ENCODE measurements around the gene SIRT5.
A peak's percentile ranks its signal among the peaks of the same experiment; 100 is the strongest.

Gene SIRT5

DNA sequence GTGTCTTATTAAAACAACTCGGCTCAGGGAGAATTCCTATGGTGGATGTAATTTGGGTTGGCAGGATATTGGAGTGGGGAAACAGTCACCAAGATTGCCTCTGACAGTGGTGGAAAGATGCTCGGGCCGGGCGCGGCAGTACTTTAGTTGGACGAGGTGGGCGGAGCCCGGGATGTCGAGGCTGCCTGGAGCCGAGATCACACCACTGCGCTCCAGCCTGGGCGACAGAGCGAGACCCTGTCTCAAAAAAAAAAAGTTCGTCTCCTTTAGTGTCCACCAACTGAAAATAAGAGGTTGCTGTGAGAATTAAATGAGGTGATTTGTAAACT lies 41.4 kb downstream of the SIRT5 start:
- Mint-ChIP-seq H3K4me3 (peak overlapping the region; percentile 98), H3K9me3 (no peaks in the 10 kb centered on the region), H3K4me1 (ENCODE audit: low read depth) (peaks cover 47% of the 10 kb centered on the region), H3K27me3 (no peaks in the 10 kb centered on the region), H3K27ac (peak overlapping the region; percentile 97), H3K36me3 (ENCODE audit: low read depth) (peaks cover 82% of the 10 kb centered on the region)
- DNase-seq = peak; percentile 67

DNA sequence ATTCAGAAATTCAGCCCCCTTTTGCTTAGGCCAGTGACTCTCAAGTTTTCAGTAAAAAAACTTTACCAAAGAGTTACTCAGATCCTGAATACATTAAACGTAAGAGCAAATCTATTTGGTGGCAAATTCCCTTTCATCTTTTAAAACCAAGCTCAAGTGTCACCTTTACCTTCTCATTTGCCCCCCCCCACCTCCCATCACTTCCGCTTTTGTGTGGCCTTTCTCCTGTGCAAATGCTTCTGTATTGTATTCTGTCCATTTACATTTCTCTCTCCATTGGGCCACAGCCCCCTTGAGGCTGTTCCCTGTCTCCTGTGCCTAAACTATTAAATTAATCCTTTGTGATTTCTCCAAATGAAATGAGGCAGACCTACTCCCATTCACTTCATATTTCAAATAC lies 42.7 kb downstream of the SIRT5 start:
- Mint-ChIP-seq H3K36me3 (ENCODE audit: low read depth) (peaks cover 92% of the 10 kb centered on the region), H3K4me3 (peak overlapping the region; percentile 98), H3K9me3 (no peaks in the 10 kb centered on the region), H3K27me3 (no peaks in the 10 kb centered on the region), H3K4me1 (ENCODE audit: low read depth) (peaks cover 46% of the 10 kb centered on the region), H3K27ac (peak overlapping the region; percentile 97)
- no peak for DNase-seq

DNA sequence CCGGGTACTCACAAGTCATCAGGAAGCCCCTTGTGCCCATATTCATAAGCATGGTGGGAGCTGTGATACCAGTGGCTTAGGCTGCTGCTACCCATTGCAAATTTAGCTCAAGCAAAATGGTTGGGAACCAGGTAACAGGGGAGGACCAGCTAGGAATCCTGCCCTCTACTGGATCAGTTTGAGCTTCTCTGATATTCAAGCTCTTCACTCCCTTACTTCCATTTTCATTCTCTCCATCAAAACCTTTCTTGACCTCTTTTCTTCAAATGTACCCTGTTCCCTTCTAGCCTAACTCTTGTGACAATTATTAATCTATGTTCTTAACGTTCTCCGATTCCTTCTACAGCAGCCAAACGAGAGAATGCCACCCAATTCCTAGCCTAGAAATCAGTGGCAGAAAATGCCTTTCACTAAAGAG lies 50.5 kb downstream of the SIRT5 start:
- peak; percentile 35 for DNase-seq
- H3K36me3 Mint-ChIP-seq (ENCODE audit: low read depth) = peaks cover 96% of the 10 kb centered on the region
- no peaks in the 10 kb centered on the region for H3K9me3 Mint-ChIP-seq
- H3K4me3 Mint-ChIP-seq = no peak overlapping the region
- peaks cover 32% of the 10 kb centered on the region for H3K4me1 Mint-ChIP-seq (ENCODE audit: low read depth)
- H3K27me3 Mint-ChIP-seq = no peaks in the 10 kb centered on the region
- peak overlapping the region; percentile 78 for H3K27ac Mint-ChIP-seq

DNA sequence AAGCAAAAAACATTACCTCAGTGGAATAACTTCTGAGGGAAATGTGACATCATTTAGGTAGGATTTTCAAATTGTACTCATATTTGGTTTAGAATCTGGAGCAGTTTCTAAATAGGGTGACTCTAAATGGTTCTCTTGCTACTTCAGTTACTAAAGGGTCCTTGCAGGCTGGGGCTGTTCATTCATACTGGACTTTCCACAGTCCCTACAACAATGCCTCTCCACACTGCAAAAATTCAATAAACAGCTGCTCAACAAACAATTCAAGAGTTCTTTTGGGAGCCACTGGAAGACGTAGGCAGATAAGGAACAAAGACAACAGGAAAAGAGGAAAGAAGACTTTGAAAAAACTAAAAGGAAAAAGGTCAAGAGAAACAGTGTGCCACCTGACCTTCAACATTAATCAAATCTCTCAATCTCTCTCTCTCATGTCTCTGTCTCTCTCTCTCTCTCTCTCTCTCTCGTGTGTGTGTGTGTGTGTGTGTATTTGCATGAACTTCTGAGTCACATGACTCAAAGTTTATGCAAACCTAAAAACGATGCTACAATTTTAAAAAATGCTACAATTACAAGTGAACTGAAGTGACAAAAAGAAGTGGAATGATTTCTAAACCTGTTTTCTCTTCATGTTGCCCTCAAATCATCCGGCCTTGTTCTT lies 55.2 kb downstream of the SIRT5 start:
- H3K36me3 Mint-ChIP-seq (ENCODE audit: low read depth) = peaks cover 90% of the 10 kb centered on the region

DNA sequence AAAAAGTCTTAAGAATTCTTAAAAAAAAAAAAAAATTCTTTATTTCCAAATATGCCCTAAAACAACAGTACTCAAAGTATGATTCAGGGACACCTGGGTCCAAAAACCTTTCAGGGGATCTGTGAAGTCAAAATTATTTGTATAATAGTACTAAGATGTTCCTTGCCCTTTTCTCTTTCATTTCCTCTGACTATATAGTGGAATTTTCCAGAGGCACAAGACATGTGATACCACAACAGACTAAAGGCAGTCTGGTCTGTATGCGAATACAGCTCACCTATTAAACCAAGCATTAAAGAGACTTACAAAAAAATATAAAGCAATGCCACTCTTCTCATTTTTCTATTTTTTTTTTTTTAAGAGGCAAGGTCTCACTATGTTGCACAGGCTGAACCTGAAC lies 56.1 kb downstream of the SIRT5 start:
- H3K27me3 Mint-ChIP-seq = no peaks in the 10 kb centered on the region
- H3K36me3 Mint-ChIP-seq (ENCODE audit: low read depth) = peaks cover 92% of the 10 kb centered on the region
- no peaks in the 10 kb centered on the region for H3K9me3 Mint-ChIP-seq
- DNase-seq = no peak
- peaks cover 49% of the 10 kb centered on the region for H3K4me1 Mint-ChIP-seq (ENCODE audit: low read depth)
- no peak overlapping the region for H3K4me3 Mint-ChIP-seq
- peak overlapping the region; percentile 89 for H3K27ac Mint-ChIP-seq

More for the DNA sequence above, 55.2 kb downstream of the SIRT5 start:
- no peak for DNase-seq
- Mint-ChIP-seq H3K4me3 (no peak overlapping the region), H3K4me1 (ENCODE audit: low read depth) (peaks cover 47% of the 10 kb centered on the region), H3K27ac (peak overlapping the region; percentile 89), H3K27me3 (no peaks in the 10 kb centered on the region), H3K9me3 (no peaks in the 10 kb centered on the region)

DNA sequence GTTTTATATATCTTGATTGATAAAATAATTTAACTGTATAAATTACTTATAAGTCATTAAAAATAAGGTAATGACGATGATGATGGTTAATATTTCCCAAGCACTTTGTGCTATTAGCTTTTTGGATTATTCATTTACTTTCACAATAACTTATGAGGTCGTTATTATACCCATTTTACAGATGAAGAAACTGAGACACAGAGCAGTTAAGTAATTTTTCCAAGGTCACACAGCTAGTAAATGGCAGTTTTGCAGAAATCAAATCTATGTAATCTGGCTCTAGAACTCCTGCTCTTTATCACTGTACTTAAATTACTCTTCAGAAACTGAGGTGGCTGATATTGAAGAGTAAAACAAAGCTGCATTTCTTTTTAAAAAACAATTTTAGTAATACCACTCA lies 58.9 kb downstream of the SIRT5 start:
- Mint-ChIP-seq H3K4me1 (ENCODE audit: low read depth) (peaks cover 65% of the 10 kb centered on the region), H3K4me3 (no peak overlapping the region), H3K36me3 (ENCODE audit: low read depth) (peaks cover 89% of the 10 kb centered on the region), H3K27me3 (no peaks in the 10 kb centered on the region), H3K9me3 (no peaks in the 10 kb centered on the region), H3K27ac (no peak overlapping the region)
- DNase-seq = no peak

DNA sequence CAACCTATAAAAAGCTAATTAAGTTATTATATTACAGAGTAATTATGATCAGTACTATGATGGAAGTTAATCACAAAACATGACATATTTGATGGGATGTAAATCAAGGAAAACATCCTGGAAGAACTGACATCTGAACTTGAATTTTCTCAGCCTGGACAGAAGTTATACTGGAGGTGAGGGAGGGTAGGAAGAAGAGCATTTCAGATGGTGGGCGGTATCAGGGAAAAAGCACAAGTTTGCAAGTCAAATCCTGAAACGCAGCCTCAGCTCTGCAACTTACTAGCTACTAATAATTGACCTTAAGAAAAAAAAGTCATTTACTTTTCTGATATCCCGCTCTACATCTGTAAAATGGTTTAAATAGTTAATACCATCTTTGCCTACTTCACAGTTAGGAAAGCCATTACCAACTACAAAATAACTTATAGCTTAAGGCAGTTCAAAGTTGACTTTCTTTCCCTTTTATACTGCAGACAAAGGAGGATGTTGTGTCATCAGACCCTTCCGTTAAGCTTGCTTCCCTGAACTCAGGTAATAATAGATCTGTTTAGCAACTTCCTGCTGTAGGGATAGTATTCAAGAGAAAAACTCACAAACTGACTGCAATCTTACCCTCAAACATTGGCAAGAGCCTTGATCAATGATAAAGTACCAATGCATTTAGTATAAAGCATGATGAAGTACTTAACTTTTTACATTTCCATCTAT lies 61.7 kb downstream of the SIRT5 start:
- Mint-ChIP-seq H3K4me1 (ENCODE audit: low read depth) (peaks cover 53% of the 10 kb centered on the region), H3K27me3 (no peaks in the 10 kb centered on the region), H3K36me3 (ENCODE audit: low read depth) (peaks cover 87% of the 10 kb centered on the region), H3K4me3 (no peak overlapping the region), H3K9me3 (no peaks in the 10 kb centered on the region), H3K27ac (peak overlapping the region; percentile 11)
- no peak for DNase-seq

DNA sequence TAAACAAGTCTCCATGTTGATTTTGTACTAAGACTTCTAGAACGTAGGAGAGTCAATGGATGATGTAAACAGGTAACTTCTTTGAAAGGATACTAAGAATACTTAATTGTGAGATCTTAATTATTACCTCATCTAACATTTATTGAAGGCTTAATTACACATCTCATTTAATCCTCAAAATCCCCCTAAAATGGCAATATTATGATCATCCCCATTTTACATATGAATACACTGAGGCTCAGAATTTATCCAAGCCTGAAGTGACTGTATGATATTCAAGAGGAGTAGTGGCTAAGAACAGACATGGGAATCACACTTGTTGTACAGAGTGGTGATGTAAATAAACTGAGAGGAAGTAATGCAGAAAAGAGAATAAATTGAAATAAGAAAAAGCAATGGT lies 63.6 kb downstream of the SIRT5 start:
- Mint-ChIP-seq H3K27me3 (no peaks in the 10 kb centered on the region), H3K36me3 (ENCODE audit: low read depth) (peaks cover 84% of the 10 kb centered on the region), H3K4me1 (ENCODE audit: low read depth) (peaks cover 53% of the 10 kb centered on the region), H3K27ac (peak overlapping the region; percentile 20), H3K9me3 (no peaks in the 10 kb centered on the region), H3K4me3 (no peak overlapping the region)
- DNase-seq = no peak

DNA sequence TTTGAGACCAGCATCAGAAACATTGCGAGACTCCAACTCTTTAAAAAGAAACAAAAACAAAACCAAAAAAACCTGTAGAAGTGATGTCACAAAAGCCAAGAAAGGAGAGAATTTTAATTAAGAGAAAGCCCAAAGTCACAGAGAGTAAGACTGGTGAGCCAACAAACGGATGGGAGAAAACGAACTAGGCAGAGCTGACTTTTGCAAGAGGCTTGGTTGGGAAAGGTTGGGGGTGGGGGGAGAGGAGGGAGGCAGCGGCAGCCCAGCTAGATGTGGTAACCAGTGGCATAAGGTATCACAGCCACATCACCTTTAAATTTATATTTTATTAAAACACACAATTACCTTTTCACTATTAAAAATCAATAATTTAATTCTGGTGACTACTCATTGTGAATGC lies 64.2 kb downstream of the SIRT5 start:
- H3K27ac Mint-ChIP-seq = peak overlapping the region; percentile 20
- H3K36me3 Mint-ChIP-seq (ENCODE audit: low read depth) = peaks cover 86% of the 10 kb centered on the region
- H3K4me3 Mint-ChIP-seq = no peak overlapping the region

DNA sequence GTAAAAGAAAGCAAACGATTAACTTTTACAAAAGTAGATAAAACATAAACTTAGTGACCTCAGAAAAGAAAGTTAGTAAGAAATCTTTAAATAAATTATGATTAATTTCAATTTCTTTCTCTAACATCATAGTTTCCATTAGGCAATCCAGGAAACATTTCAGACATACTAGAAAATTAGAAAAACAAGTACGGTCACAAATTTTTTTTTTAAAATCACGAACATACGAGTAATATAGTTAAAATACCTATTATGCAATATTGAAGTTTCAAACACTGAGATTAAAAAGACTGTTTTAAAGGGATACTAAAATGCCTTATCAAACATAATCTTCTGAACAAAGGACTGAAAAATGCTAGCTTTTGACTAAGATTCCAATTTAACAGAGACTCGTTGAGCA lies 66.9 kb downstream of the SIRT5 start:
- DNase-seq = no peak
- Mint-ChIP-seq H3K36me3 (ENCODE audit: low read depth) (peaks cover 86% of the 10 kb centered on the region), H3K4me3 (no peak overlapping the region), H3K27me3 (no peaks in the 10 kb centered on the region), H3K9me3 (no peaks in the 10 kb centered on the region), H3K27ac (peak overlapping the region; percentile 90), H3K4me1 (ENCODE audit: low read depth) (peaks cover 47% of the 10 kb centered on the region)

More for the DNA sequence above, 64.2 kb downstream of the SIRT5 start:
- DNase-seq = no peak
- peaks cover 60% of the 10 kb centered on the region for H3K4me1 Mint-ChIP-seq (ENCODE audit: low read depth)
- H3K9me3 Mint-ChIP-seq = no peaks in the 10 kb centered on the region
- H3K27me3 Mint-ChIP-seq = no peaks in the 10 kb centered on the region

DNA sequence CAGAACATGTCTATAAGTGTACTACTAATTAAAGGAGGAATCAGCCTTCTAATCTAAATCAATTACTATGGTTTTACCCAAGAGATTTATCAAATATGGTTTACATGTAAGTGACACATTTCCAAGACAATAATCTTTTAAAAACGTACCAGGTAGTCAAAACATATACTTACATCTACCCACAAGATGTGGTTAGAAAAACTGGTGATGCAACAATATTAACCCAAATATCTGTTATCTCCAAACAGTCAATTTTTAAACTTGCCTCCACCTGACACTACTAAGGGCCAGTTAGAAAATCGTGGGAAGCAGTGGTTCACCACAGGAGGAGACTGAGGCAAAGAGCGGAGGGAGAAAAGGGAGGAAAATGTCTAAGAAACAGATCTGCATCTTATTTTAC lies 68.7 kb downstream of the SIRT5 start:
- H3K27ac Mint-ChIP-seq = peak overlapping the region; percentile 19
- H3K27me3 Mint-ChIP-seq = no peaks in the 10 kb centered on the region
- no peak for DNase-seq
- no peak overlapping the region for H3K4me3 Mint-ChIP-seq
- no peaks in the 10 kb centered on the region for H3K9me3 Mint-ChIP-seq
- peaks cover 77% of the 10 kb centered on the region for H3K36me3 Mint-ChIP-seq (ENCODE audit: low read depth)
- H3K4me1 Mint-ChIP-seq (ENCODE audit: low read depth) = peaks cover 37% of the 10 kb centered on the region

DNA sequence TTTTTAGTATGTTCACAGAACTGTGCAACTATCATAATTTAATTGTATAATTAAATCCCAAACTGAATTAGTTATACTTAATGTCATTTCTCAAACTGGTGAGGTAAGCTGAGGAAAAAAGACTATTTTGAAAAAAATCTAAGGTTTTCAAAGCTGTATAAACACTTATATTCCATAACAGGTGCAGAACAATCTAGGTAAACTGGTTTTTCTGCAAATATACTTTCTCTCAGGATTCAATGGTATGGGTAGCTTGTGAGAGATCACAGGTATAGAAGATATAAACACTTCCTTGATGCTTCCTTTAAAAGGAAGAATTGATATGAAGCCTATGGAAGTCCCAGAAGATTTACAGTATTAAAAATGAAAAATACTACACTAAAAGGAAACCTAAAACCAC lies 74.4 kb downstream of the SIRT5 start:
- Mint-ChIP-seq H3K4me1 (ENCODE audit: low read depth) (peaks cover 21% of the 10 kb centered on the region), H3K36me3 (ENCODE audit: low read depth) (peaks cover 68% of the 10 kb centered on the region), H3K9me3 (no peaks in the 10 kb centered on the region), H3K27ac (no peak overlapping the region), H3K27me3 (no peaks in the 10 kb centered on the region), H3K4me3 (no peak overlapping the region)
- no peak for DNase-seq

DNA sequence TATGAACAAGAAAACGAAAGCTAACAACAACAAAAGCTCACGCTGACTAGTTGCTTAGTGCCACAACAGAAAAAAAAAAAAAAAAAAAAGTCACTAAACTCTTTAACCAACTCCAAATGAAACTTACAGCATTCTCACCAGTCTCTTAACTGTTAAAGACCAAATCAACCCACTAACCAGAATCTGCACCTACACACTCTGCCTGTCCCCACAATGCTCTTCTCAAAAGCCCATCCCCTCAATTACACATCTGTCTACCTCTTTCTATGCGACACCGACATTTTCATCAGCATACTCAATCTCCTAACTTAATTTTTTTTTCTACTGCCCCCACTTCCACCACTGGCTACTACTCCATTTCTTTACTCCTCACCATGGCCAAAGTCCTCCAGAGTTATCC lies 75.0 kb downstream of the SIRT5 start:
- Mint-ChIP-seq H3K9me3 (no peaks in the 10 kb centered on the region), H3K27ac (peak overlapping the region; percentile 1), H3K36me3 (ENCODE audit: low read depth) (peaks cover 65% of the 10 kb centered on the region), H3K4me1 (ENCODE audit: low read depth) (peaks cover 21% of the 10 kb centered on the region), H3K4me3 (no peak overlapping the region), H3K27me3 (no peaks in the 10 kb centered on the region)
- DNase-seq = no peak

DNA sequence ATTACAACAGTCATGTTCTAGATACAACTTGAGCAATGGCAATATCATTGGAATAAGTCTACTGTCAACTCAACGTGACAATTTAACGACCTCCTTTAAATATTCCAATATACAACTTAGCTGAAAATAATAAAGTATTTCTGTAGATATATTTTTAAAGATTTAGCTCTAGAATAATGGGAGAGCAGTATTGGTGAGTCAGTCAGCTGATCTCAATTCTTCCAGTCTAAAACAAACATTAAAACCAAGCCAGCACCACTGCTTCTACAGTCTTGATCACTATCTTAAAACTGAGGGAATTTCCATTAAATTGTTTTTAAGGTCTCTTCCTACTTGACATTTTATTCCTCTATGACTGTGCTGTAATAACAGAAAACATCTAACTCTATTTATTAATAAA lies 78.9 kb downstream of the SIRT5 start:
- Mint-ChIP-seq H3K4me3 (no peak overlapping the region), H3K9me3 (no peaks in the 10 kb centered on the region), H3K27me3 (no peaks in the 10 kb centered on the region), H3K4me1 (ENCODE audit: low read depth) (peaks cover 31% of the 10 kb centered on the region), H3K36me3 (ENCODE audit: low read depth) (peaks cover 60% of the 10 kb centered on the region), H3K27ac (no peak overlapping the region)
- no peak for DNase-seq

DNA sequence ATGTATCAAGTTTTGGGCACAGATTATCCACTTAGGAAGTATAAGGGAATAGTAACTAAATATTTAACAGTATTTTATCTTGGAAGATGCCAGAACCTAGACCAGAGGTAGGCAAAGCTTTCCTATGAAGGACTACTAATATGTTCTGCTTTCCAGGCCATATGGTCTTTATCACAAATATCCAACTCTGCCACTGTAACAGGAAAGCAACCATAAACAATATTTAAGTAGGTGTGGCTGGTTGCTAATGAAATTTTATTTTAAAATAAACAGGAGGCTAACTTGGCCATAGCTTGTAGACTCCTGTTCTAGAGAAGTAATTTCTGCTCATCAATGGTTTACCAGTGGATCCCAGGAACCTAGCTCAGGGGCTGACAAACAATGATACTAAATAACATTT lies 80.1 kb downstream of the SIRT5 start:
- peaks cover 35% of the 10 kb centered on the region for H3K4me1 Mint-ChIP-seq (ENCODE audit: low read depth)
- no peak for DNase-seq
- H3K4me3 Mint-ChIP-seq = no peak overlapping the region
- H3K27ac Mint-ChIP-seq = no peak overlapping the region
- no peaks in the 10 kb centered on the region for H3K9me3 Mint-ChIP-seq
- peaks cover 50% of the 10 kb centered on the region for H3K36me3 Mint-ChIP-seq (ENCODE audit: low read depth)
- H3K27me3 Mint-ChIP-seq = no peaks in the 10 kb centered on the region
